ENCODE data around the gene ZNF778.

Gene ZNF778

DNA sequence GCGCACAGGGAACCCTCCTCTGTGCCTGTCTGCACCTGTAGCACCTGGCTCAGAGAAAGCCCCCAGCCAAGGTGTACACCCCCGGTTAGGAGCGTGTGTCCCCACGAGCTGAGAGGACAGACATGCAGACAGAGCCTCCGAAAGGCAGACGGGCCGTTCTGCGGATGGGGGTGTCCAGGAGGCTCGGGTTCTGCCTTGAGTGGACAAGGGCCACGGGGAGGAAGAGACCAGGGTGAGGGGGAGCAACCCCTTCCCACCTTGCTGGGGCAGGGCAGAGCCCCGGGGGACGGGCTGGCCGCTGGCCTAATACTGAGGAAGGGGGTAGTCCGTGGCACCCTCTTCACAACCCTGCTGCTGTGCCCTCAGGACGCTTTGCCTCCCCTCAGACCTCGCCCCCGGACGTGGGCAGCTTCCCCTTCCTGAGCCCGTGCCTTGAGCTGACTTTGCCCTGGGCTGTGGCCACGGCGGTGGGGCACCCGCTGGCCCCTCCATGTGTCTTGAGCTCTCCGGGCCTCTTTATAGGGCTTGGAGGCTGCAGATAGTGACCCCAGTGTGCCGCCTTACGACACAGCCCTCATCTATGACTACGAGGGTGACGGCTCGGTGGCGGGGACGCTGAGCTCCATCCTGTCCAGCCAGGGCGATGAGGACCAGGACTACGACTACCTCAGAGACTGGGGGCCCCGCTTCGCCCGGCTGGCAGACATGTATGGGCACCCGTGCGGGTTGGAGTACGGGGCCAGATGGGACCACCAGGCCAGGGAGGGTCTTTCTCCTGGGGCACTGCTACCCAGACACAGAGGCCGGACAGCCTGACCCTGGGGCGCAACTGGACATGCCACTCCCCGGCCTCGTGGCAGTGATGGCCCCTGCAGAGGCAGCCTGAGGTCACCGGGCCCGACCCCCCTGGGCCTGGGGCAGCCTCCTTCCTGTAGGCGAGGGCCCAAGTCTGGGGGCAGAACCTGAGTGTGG lies 22.9 kb upstream of the ZNF778 start:
- DNase-seq (ENCODE audit: low read depth): no peak

GRCh38 chr16:89195521-89196171 lies 21.9 kb upstream of the ZNF778 start:
- DNase-seq (ENCODE audit: low read depth): no peak

DNA sequence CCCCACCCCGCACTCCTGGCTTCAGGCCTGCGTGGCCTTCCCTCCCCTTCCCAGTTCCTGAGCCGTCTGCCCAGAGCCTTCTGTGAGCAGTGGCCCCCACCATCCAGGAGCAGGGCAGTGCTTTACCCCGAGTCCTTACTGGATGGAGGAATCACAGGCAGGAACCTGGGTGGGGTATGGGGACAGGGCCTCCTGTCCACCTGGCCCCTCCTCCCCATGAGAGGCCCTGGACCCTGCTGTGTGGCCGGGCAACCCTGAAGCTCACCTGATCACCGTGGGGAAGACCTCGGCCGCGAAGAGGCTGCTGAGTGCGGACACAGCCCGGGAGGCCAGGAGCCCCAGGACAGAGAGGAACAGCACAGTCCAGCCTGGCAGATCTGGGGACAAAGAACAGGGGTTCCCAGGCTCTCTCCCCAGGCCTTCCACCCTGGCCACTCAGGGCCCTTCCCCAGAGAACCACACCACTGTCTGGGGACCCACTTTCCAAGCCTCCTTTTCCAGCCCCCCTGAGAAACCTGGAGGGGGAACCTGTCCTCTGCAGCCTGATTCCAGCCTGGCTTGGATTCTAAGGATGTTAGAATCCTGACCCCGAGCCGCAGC lies 20.4 kb upstream of the ZNF778 start:
- DNase-seq (ENCODE audit: low read depth): no peak

DNA sequence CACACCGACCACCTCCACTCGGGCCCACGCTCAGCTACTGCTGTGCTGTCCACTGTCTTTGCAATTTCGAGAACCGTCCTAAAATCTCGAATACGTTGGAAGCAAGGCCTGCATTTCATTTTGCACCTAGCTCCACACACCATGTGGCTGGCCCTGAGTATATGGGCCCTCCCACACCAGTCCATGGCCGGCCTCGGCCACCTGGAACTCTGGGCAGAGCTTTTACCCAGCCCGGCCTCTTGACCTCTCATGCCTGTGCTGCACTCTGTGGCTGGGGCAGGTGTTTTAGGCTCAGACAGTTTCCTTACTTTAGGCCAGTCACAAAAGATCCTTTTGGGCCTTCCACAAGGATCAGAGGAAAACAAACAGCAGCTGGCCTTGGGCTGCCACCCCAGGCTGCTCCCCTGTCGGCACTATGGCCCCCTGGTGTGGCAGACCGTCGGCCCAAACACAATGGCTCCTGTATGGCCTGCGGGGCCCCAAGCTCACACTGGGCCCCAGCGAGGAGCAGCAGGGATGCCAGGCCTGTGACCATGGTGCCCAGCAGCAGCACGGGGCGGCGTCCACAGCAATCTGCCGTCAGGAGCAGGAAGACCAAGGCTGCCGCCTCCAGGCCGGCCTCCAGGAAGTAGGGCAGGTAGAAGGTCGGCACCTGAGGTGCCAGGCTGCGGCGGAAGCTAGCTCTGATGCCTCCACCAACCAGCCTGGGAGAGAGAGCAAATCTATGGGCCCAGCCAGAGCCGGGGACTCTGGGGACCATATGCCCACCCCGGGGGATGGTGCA lies 19.7 kb upstream of the ZNF778 start:
- DNase-seq (ENCODE audit: low read depth): no peak

GRCh38 chr16:89198417-89199240 lies 18.9 kb upstream of the ZNF778 start:
- no peak for DNase-seq (ENCODE audit: low read depth)

DNA sequence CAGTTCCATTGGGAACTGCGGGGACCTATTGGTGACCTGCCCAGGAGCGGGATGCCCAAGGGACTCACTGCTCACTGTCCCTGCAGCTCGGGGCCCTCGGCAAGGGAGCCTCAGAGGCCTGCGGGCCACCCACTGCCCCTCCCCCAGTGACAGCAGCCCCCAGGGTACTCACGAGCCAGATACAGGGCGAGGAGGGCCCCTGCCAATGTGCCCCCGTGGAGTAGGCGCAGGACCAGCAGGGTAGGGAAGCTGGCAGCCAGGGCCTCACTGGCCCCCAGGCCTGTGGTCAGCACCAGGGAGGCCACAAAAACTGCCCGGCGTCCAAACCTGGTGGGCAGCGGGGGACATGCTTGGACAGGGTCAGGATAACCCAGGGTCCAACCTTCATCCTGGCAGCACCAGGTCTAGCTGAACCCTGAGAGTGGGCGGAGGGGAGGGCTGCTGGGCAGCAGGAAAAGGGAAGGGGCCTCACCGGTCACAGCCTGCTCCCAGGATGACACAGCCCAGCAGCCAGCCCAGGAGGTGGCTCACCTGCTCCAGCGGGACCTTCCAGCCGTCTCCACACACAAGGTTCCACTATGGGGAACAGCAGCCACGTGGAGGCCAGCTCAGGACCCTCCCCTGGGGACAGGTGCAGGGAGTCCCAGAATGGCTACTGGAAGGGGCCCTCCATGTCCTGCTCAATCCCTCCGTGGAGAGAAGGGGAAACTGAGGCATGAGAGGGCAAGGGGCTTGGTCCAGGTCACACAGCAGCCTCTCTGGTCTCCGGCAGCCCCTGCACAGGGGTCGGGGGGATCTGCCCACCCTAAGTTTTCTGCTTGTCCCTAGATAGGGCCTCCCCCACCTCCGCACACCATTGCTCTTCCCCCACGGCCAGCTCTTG lies 18.0 kb upstream of the ZNF778 start:
- DNase-seq (ENCODE audit: low read depth): no peak

DNA sequence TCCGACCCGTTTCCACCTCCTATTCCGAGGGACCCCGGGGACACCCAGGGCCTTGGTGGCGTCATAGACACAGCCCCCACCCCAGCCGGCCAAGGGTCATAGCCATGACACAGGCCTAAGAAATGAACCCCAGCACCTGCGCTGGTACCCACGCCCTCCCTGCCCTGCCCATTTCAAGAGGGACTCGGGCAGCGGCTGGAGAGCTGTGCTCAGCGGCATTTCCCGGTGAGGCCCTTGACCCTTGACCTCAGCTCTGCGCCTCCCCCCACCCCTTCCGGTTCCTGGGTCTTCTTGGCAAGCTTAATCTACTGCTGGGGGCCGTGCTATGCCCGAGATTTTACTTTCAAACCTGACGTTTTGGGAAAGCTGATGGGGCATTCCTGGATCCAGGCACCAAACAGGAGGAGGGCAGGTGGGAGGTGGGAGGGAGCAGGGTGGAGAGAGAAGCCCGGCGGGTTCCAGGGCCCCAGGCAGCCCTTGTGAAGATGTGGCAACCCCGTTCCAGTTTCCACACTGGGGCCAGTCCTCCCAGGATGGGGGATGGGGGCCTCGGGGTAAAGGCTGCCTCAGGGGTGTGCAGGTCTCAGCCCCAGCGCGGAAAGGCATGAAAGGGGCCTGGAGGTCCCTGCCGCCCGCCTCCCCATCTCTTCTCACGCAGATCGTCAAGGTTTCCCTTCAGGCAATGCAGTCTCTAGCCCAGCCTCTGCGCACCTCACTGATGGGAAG lies 17.2 kb upstream of the ZNF778 start, which contains the start of gene SLC22A31:
SLC22A31 (minus strand) TSS at position 414 of the 726 bp plus-strand sequence; CDS start at position 378, 36 bp downstream.
- DNase-seq (ENCODE audit: low read depth): no peak

DNA sequence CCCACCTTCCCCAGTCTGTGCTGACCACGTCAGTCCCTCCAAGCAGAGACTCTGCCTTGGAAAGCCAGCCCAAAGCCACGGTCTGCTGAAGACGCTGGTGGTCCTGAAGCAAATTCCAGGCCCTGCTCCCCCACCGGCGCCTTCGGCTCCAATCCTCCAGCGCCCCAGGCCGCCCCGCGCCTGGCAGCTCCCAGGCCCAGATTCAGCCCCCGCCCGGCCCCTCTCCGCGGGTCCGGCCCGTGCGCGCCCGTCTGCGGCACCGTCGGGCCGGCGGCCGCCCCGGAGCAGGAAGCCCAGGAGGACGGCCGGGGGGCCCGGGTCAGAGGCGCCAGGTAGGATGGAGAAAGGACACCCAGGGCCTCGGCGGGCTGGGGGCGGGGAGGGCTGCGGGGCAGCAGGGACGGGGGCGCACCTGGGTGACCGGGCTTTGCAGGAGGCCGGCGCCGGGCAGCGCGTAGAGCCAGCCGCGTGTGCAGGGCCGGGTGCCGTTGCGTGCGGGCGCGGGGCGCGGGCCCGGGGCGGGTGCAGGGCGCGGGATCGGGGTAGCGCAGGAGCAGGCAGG lies 16.6 kb upstream of the ZNF778 start:
- DNase-seq (ENCODE audit: low read depth): no peak

DNA sequence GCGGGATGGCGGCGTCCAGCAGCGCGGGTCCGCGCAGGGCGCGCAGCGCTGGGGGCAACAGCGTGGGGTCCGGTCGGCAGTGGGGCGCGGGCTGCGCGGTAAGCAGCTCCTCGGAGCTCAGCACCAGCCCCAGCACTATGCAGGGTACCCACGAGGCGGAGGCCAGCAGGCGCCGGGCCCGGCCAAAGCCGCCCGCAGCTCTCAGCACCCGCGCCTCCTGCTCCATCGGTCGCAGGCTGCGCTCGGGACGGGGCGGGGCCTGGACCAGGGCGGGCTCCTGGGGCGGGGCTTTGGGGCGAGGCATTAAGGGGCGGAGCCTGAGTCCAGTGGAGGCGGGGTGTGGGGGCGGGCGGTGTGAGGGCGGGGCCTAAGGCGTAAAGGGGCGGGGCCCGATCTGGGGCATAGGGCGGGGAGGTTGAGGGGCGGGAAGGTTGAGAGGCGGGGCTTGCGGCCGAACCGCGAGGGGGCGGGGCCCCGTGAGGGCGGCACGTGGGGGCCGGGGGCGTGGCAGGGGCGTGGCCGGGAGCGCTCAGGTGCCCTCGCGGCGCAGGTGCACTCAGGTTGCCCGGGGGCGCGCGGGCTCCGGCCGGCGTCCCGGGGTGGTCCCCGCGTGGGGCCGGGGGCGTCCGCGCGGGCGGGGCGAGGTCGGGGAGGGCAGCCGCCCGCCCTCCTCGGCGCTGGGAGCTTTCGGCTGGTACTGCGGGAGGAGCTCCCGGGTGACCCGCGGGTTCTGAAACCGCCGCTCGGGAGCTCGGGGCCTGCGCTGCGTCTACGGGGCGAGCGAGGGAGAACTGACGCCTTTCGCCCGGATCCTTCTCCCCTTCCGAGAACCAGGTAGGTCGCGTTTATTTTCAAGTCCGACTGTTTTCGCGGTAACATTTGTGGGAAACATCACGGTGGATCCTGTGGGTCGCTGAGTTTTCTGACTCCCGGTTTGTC lies 15.8 kb upstream of the ZNF778 start:
- peak; percentile 30 for DNase-seq (ENCODE audit: low read depth)

DNA sequence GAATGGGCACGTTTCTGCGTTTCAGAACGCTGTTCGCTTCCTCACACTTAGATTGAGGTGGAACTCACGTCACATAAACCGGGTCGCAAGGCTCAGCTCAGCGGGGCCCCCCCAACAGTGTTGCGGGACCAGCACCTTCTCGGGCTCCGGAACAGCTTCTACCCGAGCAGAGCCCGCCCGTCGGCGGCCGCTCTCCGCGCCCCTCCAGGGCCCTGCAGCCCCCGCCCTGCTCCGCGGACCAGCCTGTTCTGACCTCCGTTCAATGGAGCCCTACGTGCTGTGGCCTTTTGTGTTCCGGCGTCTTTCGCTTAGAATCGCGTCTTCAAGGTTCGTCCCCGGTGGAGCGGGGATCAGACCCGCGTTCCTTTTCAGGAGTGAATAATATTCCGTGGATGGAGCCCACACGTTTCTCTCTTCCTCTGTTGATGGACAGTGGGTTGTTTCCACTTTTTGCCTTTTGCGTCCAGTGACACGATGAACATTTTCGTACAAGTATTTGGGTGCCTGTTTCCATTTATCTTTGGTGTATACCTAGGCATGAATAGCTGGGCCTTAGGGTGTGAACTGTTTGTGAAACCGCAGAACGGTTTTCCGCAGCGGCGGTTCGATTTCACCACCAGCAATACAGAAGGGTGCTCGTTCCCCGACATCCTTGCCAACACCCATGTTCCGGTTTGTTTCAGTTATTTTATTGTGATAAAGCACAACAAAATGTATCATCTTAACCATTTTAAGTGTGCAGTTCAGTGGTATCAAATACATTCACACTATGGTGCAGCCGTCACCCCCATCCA lies 14.9 kb upstream of the ZNF778 start:
- no peak for DNase-seq (ENCODE audit: low read depth)

GRCh38 chr16:89207993-89208392 lies 9.5 kb upstream of the ZNF778 start:
- no peak for DNase-seq (ENCODE audit: low read depth)

DNA sequence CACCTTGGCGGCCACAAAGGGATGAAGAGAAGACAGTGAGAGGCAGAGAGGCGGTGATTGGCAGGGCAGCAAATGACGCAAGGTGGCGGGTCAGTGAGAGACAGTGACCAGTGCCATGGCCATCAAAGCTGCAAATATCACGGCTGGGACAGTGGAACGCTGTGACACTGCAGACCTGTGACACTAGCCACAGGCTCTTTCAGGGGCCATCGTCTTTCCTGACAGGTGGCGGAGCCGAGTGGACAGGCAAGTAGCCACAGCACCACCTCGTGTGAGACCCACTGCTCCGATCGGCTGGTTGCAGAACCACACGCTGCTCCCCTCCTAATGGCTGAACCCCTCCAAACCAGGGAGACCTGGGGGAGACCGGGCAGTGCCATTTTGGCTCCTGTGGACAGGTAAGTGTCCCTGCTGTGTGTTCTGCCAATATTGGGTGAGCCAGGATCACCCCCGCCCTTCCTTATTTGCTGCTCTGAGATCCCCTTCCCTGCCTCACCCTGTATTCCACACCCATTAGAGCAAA lies 7.9 kb upstream of the ZNF778 start:
- no peak for DNase-seq (ENCODE audit: low read depth)

- DNase-seq (ENCODE audit: low read depth): no peak
Observed at GRCh38 chr16:89210165-89210903, 7.2 kb upstream of the ZNF778 start.

GRCh38 chr16:89210904-89211515 lies 6.5 kb upstream of the ZNF778 start:
- no peak for DNase-seq (ENCODE audit: low read depth)

GRCh38 chr16:89216315-89217137 lies 977 bp upstream of the ZNF778 start:
- DNase-seq (ENCODE audit: low read depth): peak; percentile 71

All from fibroblast of gingiva (primary cell).